Right lung (tissue), 5 donors: ENCODE data around the gene SPRED1. TPM values are rescaled to one million over a fixed set of nuclear protein-coding genes. Genes with fewer than 3 reads are reported as not detected.
"Not testable (repeated sequence)": the region's sequence is repeated elsewhere in the genome, so short reads cannot be mapped to it uniquely, and the experiment has no call there.

Experiments
- DNase-seq, 2 donors: peaks; one replicate each; pipeline ENCODE4 v3.0.0-alpha.2; 2013
- polyA plus RNA-seq, 5 donors: library from polyadenylated mRNA; unstranded; fragments of 120-200 nt; gene quantifications; one replicate each; pipeline versions ENCODE4 v1.2.1 to v1.2.3, GENCODE V29; 2013; ENCODE audit warnings: inconsistent platforms in 1 of 5, low replicate concordance in 1 of 5; ENCODE audit not compliant: insufficient read length in 5 of 5, insufficient read depth in 1 of 5

The SPRED1 gene
- polyA plus RNA-seq, 5 donors: 32.4 to 42.8 (median 38.4) TPM

GRCh38 chr15:38228618-38229017 lies 24.0 kb upstream of the SPRED1 start:
- no peak for DNase-seq

- DNase-seq: no peak
Measured at GRCh38 chr15:38229705-38230310, 22.8 kb upstream of the SPRED1 start.

GRCh38 chr15:38231436-38231835 lies 21.2 kb upstream of the SPRED1 start:
- DNase-seq: no peak

GRCh38 chr15:38237021-38237420 lies 15.6 kb upstream of the SPRED1 start:
- not testable (repeated sequence) for DNase-seq

GRCh38 chr15:38238311-38238710 lies 14.3 kb upstream of the SPRED1 start:
- no peak for DNase-seq

GRCh38 chr15:38242055-38242454 lies 10.6 kb upstream of the SPRED1 start:
- DNase-seq: no peak

GRCh38 chr15:38243278-38244055 lies 9.2 kb upstream of the SPRED1 start:
- no peak for DNase-seq

- no peak for DNase-seq
Measured at GRCh38 chr15:38247336-38247735, 5.3 kb upstream of the SPRED1 start.

GRCh38 chr15:38253351-38253781 lies 730 bp downstream of the SPRED1 start:
- DNase-seq: no peak

GRCh38 chr15:38254051-38254883 lies 1.6 kb downstream of the SPRED1 start:
- peak in 1 of 2 donors; percentile 61 for DNase-seq

GRCh38 chr15:38255690-38256089 lies 3.1 kb downstream of the SPRED1 start:
- no peak for DNase-seq

GRCh38 chr15:38257676-38258075 lies 5.0 kb downstream of the SPRED1 start:
- DNase-seq: no peak

GRCh38 chr15:38259134-38259533 lies 6.5 kb downstream of the SPRED1 start:
- no peak for DNase-seq

- DNase-seq: no peak
Measured at GRCh38 chr15:38260077-38260476, 7.4 kb downstream of the SPRED1 start.

GRCh38 chr15:38263251-38263650 lies 10.6 kb downstream of the SPRED1 start:
- no peak for DNase-seq

- DNase-seq: no peak
Measured at GRCh38 chr15:38263996-38264395, 11.4 kb downstream of the SPRED1 start.

GRCh38 chr15:38266247-38266986 lies 13.8 kb downstream of the SPRED1 start:
- peak; percentile 58 to 64 for DNase-seq

- DNase-seq: no peak
Measured at GRCh38 chr15:38267421-38268022, 14.9 kb downstream of the SPRED1 start.

GRCh38 chr15:38271144-38271543 lies 18.5 kb downstream of the SPRED1 start:
- DNase-seq: no peak

- DNase-seq: no peak
Measured at GRCh38 chr15:38271895-38272294, 19.3 kb downstream of the SPRED1 start.

- not testable (repeated sequence) for DNase-seq
Measured at GRCh38 chr15:38272431-38272830, 19.8 kb downstream of the SPRED1 start.
